Caco-2 (cell line): ENCODE data around the gene TTC32. TPM values are rescaled to one million over a fixed set of nuclear protein-coding genes. Genes with fewer than 3 reads are reported as not detected.
"Not testable (repeated sequence)": the region's sequence is repeated elsewhere in the genome, so short reads cannot be mapped to it uniquely, and the experiment has no call there.

Experiments used
- BruUV-seq: library from RNA; stranded (reverse); fragments of 400-500 nt; replicated peaks from 2 replicates; lab custom pipeline; 2021; lab: Mats Ljungman, UMichigan
- CTCF ChIA-PET: fragments of 300-600 bp; sonication (Branson Sonifier 250); formaldehyde crosslinking; loops from one replicate; lab custom pipeline; 2022; ENCODE audit warnings: antibody characterized with exemption; lab: Charles Lee
- POLR2A ChIA-PET: fragments of 300-600 bp; sonication (Branson Sonifier 250); formaldehyde crosslinking; loops from one replicate; lab custom pipeline; 2022; ENCODE audit warnings: antibody characterized with exemption; lab: Charles Lee
- DNase-seq, 2 experiments: peaks; one replicate each; pipeline versions ENCODE4 v3.0.0 to v3.0.0-alpha.2; 2020 to 2022
- H3K27me3 ChIP-seq: replicated peaks from 2 replicates; pipeline ENCODE4 v1.6.0; 2011; ENCODE audit warnings: low read length; ENCODE audit not compliant: control insufficient read depth, insufficient read depth
- H3K36me3 ChIP-seq: 2 replicates; pipeline ENCODE4 v1.5.1; 2011; ENCODE audit warnings: low read length; ENCODE audit not compliant: control insufficient read depth, insufficient read depth
- H3K4me1 ChIP-seq: fragments of 250-450 bp; sonication (Bioruptor Pico); 2 replicates; pipeline ENCODE4 v1.5.1; 2020; ENCODE audit warnings: mild to moderate bottlenecking
- H3K4me3 ChIP-seq: 2 replicates; pipeline ENCODE4 v1.5.1; 2011; ENCODE audit warnings: low read depth, mild to moderate bottlenecking, control low read depth, low read length
- H3K9me3 ChIP-seq: fragments of 250-450 bp; sonication (Bioruptor Pico); 2 replicates; pipeline ENCODE4 v1.5.1; 2020; ENCODE audit warnings: mild to moderate bottlenecking, moderate library complexity
- H3K27ac Mint-ChIP-seq: one replicate; pipeline ENCODE4 v1.8.0; 2022; ENCODE audit warnings: mixed read lengths; ENCODE audit not compliant: unreplicated experiment
- H3K27me3 Mint-ChIP-seq: one replicate; pipeline ENCODE4 v1.8.0; 2022; ENCODE audit warnings: mixed read lengths; ENCODE audit not compliant: insufficient read depth, unreplicated experiment
- H3K36me3 Mint-ChIP-seq: one replicate; pipeline ENCODE4 v1.8.0; 2022; ENCODE audit warnings: mild to moderate bottlenecking, mixed read lengths; ENCODE audit not compliant: insufficient read depth, unreplicated experiment
- H3K4me1 Mint-ChIP-seq: one replicate; pipeline ENCODE4 v1.8.0; 2022; ENCODE audit warnings: low read depth, mixed read lengths; ENCODE audit not compliant: unreplicated experiment
- H3K4me3 Mint-ChIP-seq: one replicate; pipeline ENCODE4 v1.8.0; 2022; ENCODE audit warnings: mild to moderate bottlenecking, moderate library complexity, mixed read lengths; ENCODE audit not compliant: unreplicated experiment
- H3K9me3 Mint-ChIP-seq: one replicate; pipeline ENCODE4 v1.8.0; 2022; ENCODE audit warnings: mixed read lengths; ENCODE audit not compliant: unreplicated experiment
- CTCF ChIP-seq, 2 experiments: fragments of 200-600 bp in 1 of 2; IDR thresholded peaks; 1 replicate in 1 of 2; 2 replicates in 1 of 2; pipeline versions ENCODE4 v1.5.1 to v1.8.0; 2011 to 2022; ENCODE audit warnings: antibody characterized with exemption in 1 of 2, control low read depth in 1 of 2, inconsistent platforms in 1 of 2, low read depth in 1 of 2, low read length in 1 of 2, mild to moderate bottlenecking in 1 of 2, moderate library complexity in 1 of 2; ENCODE audit not compliant: insufficient read depth in 1 of 2, severe bottlenecking in 1 of 2, unreplicated experiment in 1 of 2
- intact Hi-C: fragments of 100-400 bp; cut with micrococcal nuclease; formaldehyde crosslinking; loops from one replicate; pipeline ENCODE4 v1.10.0; 2022; ENCODE audit not compliant: unreplicated experiment
- total RNA-seq: library from RNA; stranded (reverse); gene quantifications from 2 replicates; pipeline ENCODE4 v1.2.3, GENCODE V29; 2022

The TTC32 gene
- total RNA-seq, 1 experiment from 2014 or later = 16.8 TPM

GRCh38 chr2:19924526-19924925 lies 22.7 kb upstream of the TTC32 start:
- H3K27ac Mint-ChIP-seq, H3K27me3 ChIP-seq, H3K4me1 ChIP-seq, POLR2A ChIA-PET, DNase-seq, H3K4me3 Mint-ChIP-seq, intact Hi-C loops, BruUV-seq, H3K36me3 ChIP-seq, H3K4me1 Mint-ChIP-seq, H3K4me3 ChIP-seq, CTCF ChIA-PET, H3K27me3 Mint-ChIP-seq: not testable (repeated sequence)
- Mint-ChIP-seq H3K36me3 (peaks cover 19% of the 10 kb centered on the region), H3K9me3 (peaks cover 18% of the 10 kb centered on the region)
- H3K9me3 ChIP-seq = peaks cover 22% of the 10 kb centered on the region

GRCh38 chr2:19922188-19922587 lies 20.4 kb upstream of the TTC32 start:
- H3K9me3 Mint-ChIP-seq = peaks cover 22% of the 10 kb centered on the region
- BruUV-seq, CTCF ChIA-PET: not testable (repeated sequence)

GRCh38 chr2:19916385-19916950 lies 14.7 kb upstream of the TTC32 start:
- no TSS peak for BruUV-seq
- H3K36me3 ChIP-seq = no peaks in the 10 kb centered on the region

More at GRCh38 chr2:19922188-19922587, 20.4 kb upstream of the TTC32 start:
- H3K4me3 ChIP-seq, DNase-seq, H3K9me3 ChIP-seq, H3K4me3 Mint-ChIP-seq, H3K27me3 ChIP-seq, H3K4me1 ChIP-seq, H3K27ac Mint-ChIP-seq, H3K36me3 ChIP-seq, intact Hi-C loops, POLR2A ChIA-PET, H3K4me1 Mint-ChIP-seq, H3K27me3 Mint-ChIP-seq: not testable (repeated sequence)
- H3K36me3 Mint-ChIP-seq = peaks cover 16% of the 10 kb centered on the region

More at GRCh38 chr2:19916385-19916950, 14.7 kb upstream of the TTC32 start:
- no peak overlapping the region for H3K4me3 ChIP-seq
- TF ChIP-seq CTCF (IDR thresholded peaks at IDR 0.05; ENCODE audit: insufficient read depth in 1 of 2, low read depth in 1 of 2, low read length in 1 of 2, severe bottlenecking in 1 of 2, unreplicated experiment in 1 of 2) = no peak
- ChIA-PET POLR2A (no interaction called here), CTCF (no interaction called here)
- no peak overlapping the region for H3K27ac Mint-ChIP-seq
- H3K4me3 Mint-ChIP-seq = no peak overlapping the region
- H3K4me1 ChIP-seq = no peaks in the 10 kb centered on the region
- H3K27me3 ChIP-seq = no peaks in the 10 kb centered on the region
- no peaks in the 10 kb centered on the region for H3K9me3 ChIP-seq
- H3K9me3 Mint-ChIP-seq = peaks cover 12% of the 10 kb centered on the region
- H3K4me1 Mint-ChIP-seq = no peaks in the 10 kb centered on the region
- no peaks in the 10 kb centered on the region for H3K36me3 Mint-ChIP-seq
- intact Hi-C loops = no loop called here
- no peak for DNase-seq
- no peaks in the 10 kb centered on the region for H3K27me3 Mint-ChIP-seq
